HepG2 (cell line): ENCODE results near the gene EZH2. TPM values are rescaled to one million over a fixed set of nuclear protein-coding genes. Genes with fewer than 3 reads are reported as not detected.

Experiments
- ATAC-seq: fragments of 200-7000 bp; cut with Tn5 transposase; 3 replicates; pipeline ENCODE4 v1.9.1; 2020; ENCODE audit warnings: mild to moderate bottlenecking, moderate library complexity
- BruUV-seq: library from RNA; stranded (reverse); fragments of 400-500 nt; replicated peaks from 2 replicates; lab custom pipeline; 2021; lab: Mats Ljungman, UMichigan
- CTCF ChIA-PET: fragments of 300-600 bp; formaldehyde crosslinking; extraction: SDS; loops from one replicate; lab custom pipeline; 2021; ENCODE audit warnings: low total read pairs, inconsistent platforms, low intra/inter-chr PET ratio; lab: Yijun Ruan, JAX
- POLR2A ChIA-PET: fragments of 350-600 bp; sonication (Branson Sonifier 250); formaldehyde crosslinking; loops from one replicate; lab custom pipeline; 2020; ENCODE audit warnings: antibody characterized with exemption, inconsistent platforms; lab: Yijun Ruan, JAX
- DNase-seq: peaks from one replicate; pipeline ENCODE4 v3.0.0-alpha.2; 2015; ENCODE audit warnings: low spot score
- FAIRE-seq: peaks from 3 replicates; lab custom pipeline; 2011; peaks lifted over from hg19 to GRCh38; lab: Jason Lieb, UNC
- H2AFZ ChIP-seq: one replicate; pipeline ENCODE4 v1.6.1; 2011; ENCODE audit warnings: low read length, inconsistent platforms
- H3K27ac ChIP-seq: fragments of 300-600 bp; 3 replicates; pipeline ENCODE4 v1.8.0; 2011; ENCODE audit warnings: mixed run types, mild to moderate bottlenecking, mixed read lengths, low read length, inconsistent platforms; ENCODE audit not compliant: insufficient read depth; ENCODE audit errors: extremely low read length
- H3K27me3 ChIP-seq, 2 experiments: fragments of 200-600 bp in 1 of 2; 2 replicates in 1 of 2; 3 replicates in 1 of 2; pipeline versions ENCODE4 v1.6.0 to v1.8.0; 2011; ENCODE audit warnings: low read length in 2 of 2, mild to moderate bottlenecking in 2 of 2, moderate library complexity in 2 of 2, inconsistent platforms in 1 of 2; ENCODE audit not compliant: insufficient read depth in 2 of 2, control insufficient read depth in 1 of 2
- H3K36me3 ChIP-seq, 2 experiments: fragments of 200-600 bp in 1 of 2; replicated peaks in 1 of 2; 2 replicates in 1 of 2; 3 replicates in 1 of 2; pipeline versions ENCODE4 v1.5.1 to v1.8.0; 2011; ENCODE audit warnings: low read length in 2 of 2, inconsistent platforms in 1 of 2; ENCODE audit not compliant: insufficient read depth in 2 of 2, control insufficient read depth in 1 of 2
- H3K4me1 ChIP-seq: 2 replicates; pipeline ENCODE4 v1.5.1; 2012; ENCODE audit warnings: low read length, inconsistent platforms; ENCODE audit not compliant: insufficient read depth
- H3K4me2 ChIP-seq: 2 replicates; pipeline ENCODE4 v1.6.0; 2011; ENCODE audit warnings: low read depth, low read length, inconsistent platforms
- H3K4me3 ChIP-seq, 3 experiments: fragments of 200-600 bp in 1 of 3; sonication (generic), shearing (Covaris generic) in 1 of 3; replicated peaks in 1 of 3; 2 replicates each; pipeline ENCODE4 v1.5.1; 2011 to 2016; ENCODE audit warnings: low read length in 3 of 3, inconsistent platforms in 2 of 3, low read depth in 2 of 3, mild to moderate bottlenecking in 2 of 3, control low read depth in 1 of 3, mixed read lengths in 1 of 3; ENCODE audit not compliant: insufficient read depth in 1 of 3
- H3K79me2 ChIP-seq: one replicate; pipeline ENCODE4 v1.6.1; 2011; ENCODE audit warnings: low read length, inconsistent platforms; ENCODE audit not compliant: insufficient read depth
- H3K9ac ChIP-seq: 2 replicates; pipeline ENCODE4 v1.6.0; 2011; ENCODE audit warnings: mild to moderate bottlenecking, low read depth, low read length, inconsistent platforms; ENCODE audit not compliant: insufficient read depth
- H3K9me3 ChIP-seq: 2 replicates; pipeline ENCODE4 v1.5.1; 2012; ENCODE audit warnings: mild to moderate bottlenecking, low read length
- H4K20me1 ChIP-seq: 2 replicates; pipeline ENCODE4 v1.6.0; 2011; ENCODE audit warnings: inconsistent platforms, mild to moderate bottlenecking, low read length, moderate library complexity; ENCODE audit not compliant: insufficient read depth
- AHR ChIP-seq: IDR thresholded peaks from 2 replicates; pipeline ENCODE4 v1.6.1; 2018; ENCODE audit warnings: missing genetic modification reagents, missing compliant biosample characterization
- ARNT2 ChIP-seq: sonication (generic); formaldehyde crosslinking; IDR thresholded peaks from 2 replicates; pipeline ENCODE4 v1.8.0; 2022; ENCODE audit warnings: mild to moderate bottlenecking, low read depth, missing genetic modification reagents, moderate library complexity
- ATF3 ChIP-seq: sonication (generic); formaldehyde crosslinking; IDR thresholded peaks from 2 replicates; pipeline ENCODE4 v1.4.0; 2020; ENCODE audit warnings: missing genetic modification reagents
- EHMT2 ChIP-seq: fragments of 200-600 bp; sonication (generic); IDR thresholded peaks from 2 replicates; pipeline ENCODE4 v1.7.0; 2017; ENCODE audit warnings: antibody characterized with exemption, low read depth, low read length, borderline replicate concordance
- GRHL1 ChIP-seq: sonication (generic); formaldehyde crosslinking; conservative IDR thresholded peaks from 2 replicates; pipeline ENCODE4 v1.8.0; 2022; ENCODE audit warnings: missing genetic modification reagents
- KDM5A ChIP-seq: fragments of 200-600 bp; sonication (generic); IDR thresholded peaks from 2 replicates; pipeline ENCODE4 v1.7.0; 2018; ENCODE audit warnings: antibody characterized with exemption, mild to moderate bottlenecking, low read length, borderline replicate concordance
- MED13 ChIP-seq: sonication (generic); formaldehyde crosslinking; IDR thresholded peaks from 2 replicates; pipeline ENCODE4 v1.5.0; 2020; ENCODE audit warnings: missing genetic modification reagents
- NCOA5 ChIP-seq: sonication (generic); formaldehyde crosslinking; IDR thresholded peaks from 2 replicates; pipeline ENCODE4 v1.4.0; 2020; ENCODE audit warnings: missing genetic modification reagents
- PAWR ChIP-seq: sonication (generic); formaldehyde crosslinking; IDR thresholded peaks from 2 replicates; pipeline ENCODE4 v1.4.0; 2020; ENCODE audit warnings: missing genetic modification reagents, mild to moderate bottlenecking, borderline replicate concordance
- SIN3A ChIP-seq: IDR thresholded peaks from 2 replicates; pipeline ENCODE4 v1.6.1; 2011; ENCODE audit warnings: low read depth, mild to moderate bottlenecking, control low read depth, low read length, borderline replicate concordance
- ZFP41 ChIP-seq: sonication (generic); formaldehyde crosslinking; IDR thresholded peaks from 2 replicates; pipeline ENCODE4 v1.4.0; 2020; ENCODE audit warnings: mild to moderate bottlenecking, missing genetic modification reagents, borderline replicate concordance
- ZNF121 ChIP-seq: sonication (generic); formaldehyde crosslinking; IDR thresholded peaks from 2 replicates; pipeline ENCODE4 v1.5.0; 2020; ENCODE audit warnings: mild to moderate bottlenecking, missing genetic modification reagents
- ZNF224 ChIP-seq: sonication (generic); formaldehyde crosslinking; IDR thresholded peaks from 2 replicates; pipeline ENCODE4 v1.5.0; 2020; ENCODE audit warnings: mild to moderate bottlenecking, missing genetic modification reagents
- ZNF607 ChIP-seq: sonication (generic); formaldehyde crosslinking; IDR thresholded peaks from 2 replicates; pipeline ENCODE4 v1.5.1; 2020; ENCODE audit warnings: missing genetic modification reagents, mild to moderate bottlenecking, borderline replicate concordance
- WGBS: methylation state at CpG from one replicate; pipeline ENCODE4 v1.1.6; 2017; ENCODE audit warnings: low lambda C conversion rate; 5-methylcytosine and 5-hydroxymethylcytosine counted together
- in situ Hi-C: cut with HindIII; loops from 2 replicates; pipeline ENCODE4 v1.10.0; 2017; ENCODE audit warnings: low pct_unique_long_range_greater_than_20kb; ENCODE audit not compliant: extremely low pct_ligation_motif_present
- intact Hi-C: fragments of 100-400 bp; cut with micrococcal nuclease; formaldehyde crosslinking; loops from one replicate; pipeline ENCODE4 v1.10.0; 2022; ENCODE audit not compliant: unreplicated experiment
- polyA plus RNA-seq, 8 experiments: library from polyadenylated mRNA; depleted of rRNA in 3 of 8; stranded (reverse) in 7 of 8; unstranded in 1 of 8; fragments of >200 nt; fragmentation: Illumina TruSeq in 4 of 8; extraction: Trizol in 4 of 8; gene quantifications; 2 replicates each; pipeline versions ENCODE4 v1.2.1 to v1.2.3, GENCODE V29; 2011 to 2016; ENCODE audit warnings: low read depth in 4 of 8, missing spikeins in 1 of 8, mixed read lengths in 1 of 8; ENCODE audit not compliant: insufficient read depth in 1 of 8
- total RNA-seq, 5 experiments: library from RNA; depleted of rRNA; stranded (reverse); fragments of >200 nt; fragmentation: Illumina TruSeq; extraction: Trizol; gene quantifications; 2 replicates each; pipeline ENCODE4 v1.2.3, GENCODE V29; 2016; ENCODE audit warnings: low read depth in 1 of 5
- TF ChIP-seq, protein P1 (sequence below): sonication (generic); formaldehyde crosslinking; IDR thresholded peaks from 2 replicates; pipeline ENCODE4 v1.5.1; 2020; ENCODE audit warnings: mild to moderate bottlenecking, missing genetic modification reagents
- TF ChIP-seq, protein P2 (sequence below): sonication (generic); formaldehyde crosslinking; IDR thresholded peaks from 2 replicates; pipeline ENCODE4 v1.4.0; 2020; ENCODE audit warnings: missing genetic modification reagents

EZH2 gene
- total and polyA plus RNA-seq, 2 of the 13 experiments (the other 11 are each of a cell fraction or from before 2014, with no cell fraction given) = 26.0 to 34.3 TPM

DNA sequence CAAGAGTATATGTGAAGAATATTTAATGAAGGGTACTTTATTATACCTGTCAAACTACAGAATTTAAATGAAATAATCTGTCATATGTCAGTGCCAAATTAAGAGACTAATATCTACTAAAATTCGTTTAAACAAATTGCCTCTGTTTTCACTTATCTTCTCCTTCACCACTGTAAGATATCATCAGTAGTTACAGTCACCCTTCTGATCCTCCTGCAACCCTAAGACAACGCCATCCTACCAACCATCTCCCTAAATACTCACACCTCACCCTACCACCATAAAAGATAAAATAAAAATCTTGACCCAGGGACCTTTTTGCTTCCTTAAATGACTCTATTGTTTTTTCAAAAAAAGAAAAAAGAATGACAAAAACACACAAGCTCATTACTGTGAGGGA lies 20.8 kb downstream of the EZH2 start:
- peaks cover 3% of the 10 kb centered on the region; the same call in 1 of the 2 replicates for H4K20me1 ChIP-seq
- POLR2A ChIA-PET = no interaction called here
- CTCF ChIA-PET = no interaction called here

More for the DNA sequence above, 20.8 kb downstream of the EZH2 start:
- intact Hi-C loops (no loop called here), in situ Hi-C loops (no loop called here)
- ATAC-seq (peak; percentile 22), FAIRE-seq (no peak), DNase-seq (no peak)
- no peaks in the 10 kb centered on the region; a peak in 1 of 5 replicates for H3K36me3 ChIP-seq
- H3K4me2 ChIP-seq = peak overlapping the region; percentile 22; the same call in 1 of the 2 replicates
- no peak overlapping the region for H3K9ac ChIP-seq
- H3K9me3 ChIP-seq = no peaks in the 10 kb centered on the region
- peaks cover 52% of the 10 kb centered on the region for H3K4me1 ChIP-seq
- no peaks in the 10 kb centered on the region for H3K27me3 ChIP-seq
- no peak for TF ChIP-seq PAWR (CRISPR knock-in tag)
- no peak for TF ChIP-seq KDM5A
- no peak for TF ChIP-seq ZFP41 (CRISPR knock-in tag)
- no peak for TF ChIP-seq SIN3A
- TF ChIP-seq AHR (CRISPR knock-in tag) = no peak
- no peak for TF ChIP-seq ARNT2
- no peak for TF ChIP-seq GRHL1 (CRISPR knock-in tag)
- no peak for TF ChIP-seq EHMT2
- TF ChIP-seq, protein P1, sequence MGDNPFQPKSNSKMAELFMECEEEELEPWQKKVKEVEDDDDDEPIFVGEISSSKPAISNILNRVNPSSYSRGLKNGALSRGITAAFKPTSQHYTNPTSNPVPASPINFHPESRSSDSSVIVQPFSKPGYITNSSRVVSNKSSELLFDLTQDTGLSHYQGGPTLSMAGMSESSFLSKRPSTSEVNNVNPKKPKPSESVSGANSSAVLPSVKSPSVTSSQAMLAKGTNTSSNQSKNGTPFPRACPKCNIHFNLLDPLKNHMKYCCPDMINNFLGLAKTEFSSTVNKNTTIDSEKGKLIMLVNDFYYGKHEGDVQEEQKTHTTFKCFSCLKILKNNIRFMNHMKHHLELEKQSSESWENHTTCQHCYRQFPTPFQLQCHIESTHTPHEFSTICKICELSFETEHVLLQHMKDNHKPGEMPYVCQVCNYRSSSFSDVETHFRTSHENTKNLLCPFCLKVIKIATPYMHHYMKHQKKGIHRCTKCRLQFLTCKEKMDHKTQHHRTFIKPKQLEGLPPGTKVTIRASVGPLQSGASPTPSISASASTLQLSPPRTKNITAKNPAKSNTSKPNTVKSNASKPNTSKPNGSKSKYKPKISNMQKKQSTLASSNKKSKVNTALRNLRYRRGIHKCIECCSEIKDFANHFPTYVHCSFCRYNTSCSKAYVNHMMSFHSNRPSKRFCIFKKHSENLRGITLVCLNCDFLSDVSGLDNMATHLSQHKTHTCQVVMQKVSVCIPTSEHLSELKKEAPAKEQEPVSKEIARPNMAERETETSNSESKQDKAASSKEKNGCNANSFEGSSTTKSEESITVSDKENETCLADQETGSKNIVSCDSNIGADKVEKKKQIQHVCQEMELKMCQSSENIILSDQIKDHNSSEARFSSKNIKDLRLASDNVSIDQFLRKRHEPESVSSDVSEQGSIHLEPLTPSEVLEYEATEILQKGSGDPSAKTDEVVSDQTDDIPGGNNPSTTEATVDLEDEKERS (CRISPR knock-in tag) = no peak
- no peak for TF ChIP-seq ZNF607 (CRISPR knock-in tag)
- no peak for TF ChIP-seq ATF3 (CRISPR knock-in tag)
- TF ChIP-seq ZNF224 (CRISPR knock-in tag) = no peak
- TF ChIP-seq ZNF121 (CRISPR knock-in tag) = no peak
- no peak for TF ChIP-seq NCOA5
- TF ChIP-seq, protein P2, sequence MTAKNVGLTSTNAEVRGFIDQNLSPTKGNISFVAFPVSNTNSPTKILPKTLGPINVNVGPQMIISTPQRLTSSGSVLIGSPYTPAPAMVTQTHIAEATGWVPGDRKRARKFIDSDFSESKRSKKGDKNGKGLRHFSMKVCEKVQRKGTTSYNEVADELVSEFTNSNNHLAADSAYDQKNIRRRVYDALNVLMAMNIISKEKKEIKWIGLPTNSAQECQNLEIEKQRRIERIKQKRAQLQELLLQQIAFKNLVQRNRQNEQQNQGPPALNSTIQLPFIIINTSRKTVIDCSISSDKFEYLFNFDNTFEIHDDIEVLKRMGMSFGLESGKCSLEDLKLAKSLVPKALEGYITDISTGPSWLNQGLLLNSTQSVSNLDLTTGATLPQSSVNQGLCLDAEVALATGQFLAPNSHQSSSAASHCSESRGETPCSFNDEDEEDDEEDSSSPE (CRISPR knock-in tag) = no peak
- TF ChIP-seq MED13 (CRISPR knock-in tag) = no peak
- H3K27ac ChIP-seq = peak overlapping the region; percentile 23
- no TSS peak for BruUV-seq
- 58% methylated on average over 2 of the region's 2 CpGs for WGBS
- peaks cover 91% of the 10 kb centered on the region for H3K79me2 ChIP-seq
- no peak overlapping the region for H3K4me3 ChIP-seq
- no peak overlapping the region for H2AFZ ChIP-seq
